GM12878 (cell line): ENCODE data around the gene ADAMTS17.

Source experiments
- EP300 ChIP-seq, 2 experiments: fragments of 150-350 bp in 1 of 2; IDR thresholded peaks; 2 replicates each; pipeline ENCODE4 v1.6.1; 2011 to 2012; ENCODE audit warnings: low read depth in 2 of 2, low read length in 2 of 2, borderline replicate concordance in 1 of 2, improper control_type of control experiment in 1 of 2, inconsistent platforms in 1 of 2; ENCODE audit not compliant: control insufficient read depth in 1 of 2
- ESRRA ChIP-seq: IDR thresholded peaks from 2 replicates; pipeline ENCODE4 v1.6.1; 2012; ENCODE audit warnings: mild to moderate bottlenecking, low read length, improper control_type of control experiment
- POLR2A ChIP-seq: IDR thresholded peaks from 2 replicates; pipeline ENCODE4 v1.6.1; 2011; ENCODE audit warnings: low read depth, mild to moderate bottlenecking, low read length
- SMARCA5 ChIP-seq: fragments of 450-650 bp; IDR thresholded peaks from 2 replicates; pipeline ENCODE4 v1.6.1; 2017; ENCODE audit warnings: mild to moderate bottlenecking
- TF ChIP-seq, protein P1 (sequence below): IDR thresholded peaks from 2 replicates; pipeline ENCODE4 v1.6.1; 2011; ENCODE audit warnings: mild to moderate bottlenecking, low read depth, low read length, moderate library complexity; ENCODE audit not compliant: insufficient replicate concordance
- TF ChIP-seq, protein P2 (sequence below), 3 experiments: IDR thresholded peaks in 2 of 3; conservative IDR thresholded peaks in 1 of 3; 2 replicates each; pipeline ENCODE4 v1.5.1; 2011; ENCODE audit warnings: low read depth in 3 of 3, low read length in 3 of 3, mild to moderate bottlenecking in 3 of 3, control low read depth in 2 of 3, moderate library complexity in 2 of 3, inconsistent platforms in 1 of 3, mixed read lengths in 1 of 3; ENCODE audit not compliant: control insufficient read depth in 2 of 3, insufficient read depth in 1 of 3; ENCODE audit errors: extremely low read depth in 1 of 3

DNA sequence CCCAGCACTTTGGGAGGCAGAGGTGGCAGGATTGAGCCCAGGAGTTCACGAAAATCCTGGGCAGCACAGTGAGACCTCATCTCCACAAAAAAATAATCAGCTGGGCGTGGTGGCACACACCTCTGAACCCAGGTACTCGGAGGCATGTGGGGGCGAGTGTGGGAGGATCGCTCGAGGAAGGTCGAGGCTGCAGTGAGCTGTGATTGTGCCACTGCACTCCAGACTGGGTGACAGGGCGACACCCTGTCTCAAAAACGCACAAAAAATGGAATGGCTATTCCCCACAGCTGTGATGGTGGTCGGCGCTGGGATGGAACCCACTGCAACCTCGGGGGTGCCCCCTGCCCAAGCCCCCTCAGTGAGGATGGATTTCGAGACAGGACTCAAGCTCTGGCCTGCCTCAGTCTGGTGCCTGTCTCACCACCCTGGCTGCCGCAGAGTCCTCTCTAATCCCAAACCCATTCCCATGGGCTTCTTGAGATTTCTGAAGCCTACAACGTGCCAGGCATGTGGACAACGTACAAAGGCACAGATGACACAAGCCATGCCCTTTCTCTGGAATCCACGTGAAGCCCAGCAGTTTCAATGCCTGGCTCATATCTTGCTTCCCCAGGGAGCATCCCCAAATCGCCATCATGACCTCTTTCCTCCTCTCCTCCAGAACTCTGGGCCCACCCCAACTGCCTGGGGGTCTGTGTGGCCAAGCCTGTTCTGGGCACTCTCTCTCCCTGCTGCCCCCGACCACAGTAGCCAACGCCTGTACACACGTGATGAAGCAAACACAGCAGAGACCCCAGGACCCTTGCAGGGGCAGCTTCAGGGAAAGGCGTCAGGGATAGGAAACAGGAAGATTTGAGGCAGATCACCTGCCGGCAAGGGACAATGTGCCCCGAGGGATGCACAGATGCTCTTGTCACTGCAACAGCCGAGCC lies 32.4 kb downstream of the ADAMTS17 start:
- no peak for TF ChIP-seq ESRRA
- no peak for TF ChIP-seq SMARCA5
- TF ChIP-seq, protein P1, sequence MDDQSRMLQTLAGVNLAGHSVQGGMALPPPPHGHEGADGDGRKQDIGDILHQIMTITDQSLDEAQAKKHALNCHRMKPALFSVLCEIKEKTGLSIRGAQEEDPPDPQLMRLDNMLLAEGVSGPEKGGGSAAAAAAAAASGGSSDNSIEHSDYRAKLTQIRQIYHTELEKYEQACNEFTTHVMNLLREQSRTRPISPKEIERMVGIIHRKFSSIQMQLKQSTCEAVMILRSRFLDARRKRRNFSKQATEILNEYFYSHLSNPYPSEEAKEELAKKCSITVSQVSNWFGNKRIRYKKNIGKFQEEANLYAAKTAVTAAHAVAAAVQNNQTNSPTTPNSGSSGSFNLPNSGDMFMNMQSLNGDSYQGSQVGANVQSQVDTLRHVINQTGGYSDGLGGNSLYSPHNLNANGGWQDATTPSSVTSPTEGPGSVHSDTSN: no peak
- TF ChIP-seq, protein P2, sequence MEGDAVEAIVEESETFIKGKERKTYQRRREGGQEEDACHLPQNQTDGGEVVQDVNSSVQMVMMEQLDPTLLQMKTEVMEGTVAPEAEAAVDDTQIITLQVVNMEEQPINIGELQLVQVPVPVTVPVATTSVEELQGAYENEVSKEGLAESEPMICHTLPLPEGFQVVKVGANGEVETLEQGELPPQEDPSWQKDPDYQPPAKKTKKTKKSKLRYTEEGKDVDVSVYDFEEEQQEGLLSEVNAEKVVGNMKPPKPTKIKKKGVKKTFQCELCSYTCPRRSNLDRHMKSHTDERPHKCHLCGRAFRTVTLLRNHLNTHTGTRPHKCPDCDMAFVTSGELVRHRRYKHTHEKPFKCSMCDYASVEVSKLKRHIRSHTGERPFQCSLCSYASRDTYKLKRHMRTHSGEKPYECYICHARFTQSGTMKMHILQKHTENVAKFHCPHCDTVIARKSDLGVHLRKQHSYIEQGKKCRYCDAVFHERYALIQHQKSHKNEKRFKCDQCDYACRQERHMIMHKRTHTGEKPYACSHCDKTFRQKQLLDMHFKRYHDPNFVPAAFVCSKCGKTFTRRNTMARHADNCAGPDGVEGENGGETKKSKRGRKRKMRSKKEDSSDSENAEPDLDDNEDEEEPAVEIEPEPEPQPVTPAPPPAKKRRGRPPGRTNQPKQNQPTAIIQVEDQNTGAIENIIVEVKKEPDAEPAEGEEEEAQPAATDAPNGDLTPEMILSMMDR (IDR thresholded peaks at IDR 0.05 in 2 of 3, conservative IDR thresholded peaks at IDR 0.05 in 1 of 3; ENCODE audit: control insufficient read depth in 2 of 3, extremely low read depth in 1 of 3, insufficient read depth in 1 of 3, low read depth in 3 of 3, low read length in 3 of 3): no peak
- no peak for TF ChIP-seq EP300 (IDR thresholded peaks at IDR 0.05; ENCODE audit: borderline replicate concordance in 1 of 2, control insufficient read depth in 1 of 2, low read depth in 2 of 2, low read length in 2 of 2)
- TF ChIP-seq POLR2A: no peak
